Measurements from ENCODE around the gene MAP3K9.

The MAP3K9 gene

DNA sequence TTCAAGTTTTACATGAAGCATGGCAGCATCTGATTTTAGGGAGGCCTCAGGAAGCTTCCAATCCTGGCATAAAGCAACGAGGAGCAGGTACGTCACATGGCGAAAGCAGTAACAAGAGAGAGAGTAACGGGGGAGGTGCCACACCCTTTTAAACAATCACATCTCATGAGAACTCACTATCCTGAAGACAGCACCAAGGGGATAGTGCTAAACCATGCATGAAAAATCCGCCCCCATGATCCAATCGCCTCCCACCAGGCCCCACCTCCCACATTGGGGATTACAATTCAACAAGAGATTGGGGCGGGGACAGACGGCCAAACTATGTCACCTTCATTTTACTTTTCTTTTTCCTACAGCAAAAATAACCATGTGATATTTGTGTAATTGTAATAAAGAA lies 7.2 kb upstream of the MAP3K9 start:
- no peak for DNase-seq

- DNase-seq, result no peak
These were observed 5.2 kb upstream of the MAP3K9 start for GRCh38 chr14:70814466-70814865.

- no peak for DNase-seq
These were observed 3.0 kb upstream of the MAP3K9 start for GRCh38 chr14:70812124-70812818.

GRCh38 chr14:70811578-70811977 lies 2.3 kb upstream of the MAP3K9 start:
- no peak for DNase-seq

GRCh38 chr14:70811050-70811449 lies 1.7 kb upstream of the MAP3K9 start:
- DNase-seq, result no peak

GRCh38 chr14:70810621-70811020 lies 1.3 kb upstream of the MAP3K9 start:
- no peak for DNase-seq

GRCh38 chr14:70808416-70809224 lies 693 bp downstream of the MAP3K9 start:
- no peak for DNase-seq

- peak; percentile 72 for DNase-seq
These were observed 1.4 kb downstream of the MAP3K9 start for GRCh38 chr14:70807898-70808415.

DNA sequence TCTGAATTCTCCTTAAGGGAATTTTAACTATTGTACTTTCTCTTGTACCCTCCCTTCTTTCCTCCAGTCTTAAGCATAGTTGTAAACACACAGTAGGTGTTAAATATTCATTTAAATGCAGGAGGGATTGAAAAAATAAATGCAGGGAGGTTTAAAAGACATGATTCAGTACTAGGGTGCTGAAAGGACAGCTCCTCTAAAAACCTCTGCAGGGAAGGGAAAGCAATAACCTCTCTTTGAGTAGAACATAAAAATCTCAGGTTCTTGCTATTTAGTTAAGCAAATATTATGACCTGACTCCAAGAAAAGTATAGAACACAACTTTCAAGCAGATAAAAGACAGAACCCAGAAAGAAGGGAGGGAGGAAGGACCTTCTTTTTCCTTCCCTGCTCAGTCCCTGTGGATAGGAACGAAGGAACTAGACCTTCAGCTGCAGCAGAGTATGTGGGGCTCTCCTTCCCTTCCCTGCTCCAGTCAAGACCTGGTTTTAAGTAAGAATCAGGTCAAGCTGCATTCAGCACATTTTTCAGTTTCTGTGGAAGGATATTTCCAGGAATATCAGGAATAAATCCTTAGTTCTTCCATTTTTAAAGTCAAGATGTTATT lies 4.7 kb downstream of the MAP3K9 start:
- DNase-seq, result no peak

DNA sequence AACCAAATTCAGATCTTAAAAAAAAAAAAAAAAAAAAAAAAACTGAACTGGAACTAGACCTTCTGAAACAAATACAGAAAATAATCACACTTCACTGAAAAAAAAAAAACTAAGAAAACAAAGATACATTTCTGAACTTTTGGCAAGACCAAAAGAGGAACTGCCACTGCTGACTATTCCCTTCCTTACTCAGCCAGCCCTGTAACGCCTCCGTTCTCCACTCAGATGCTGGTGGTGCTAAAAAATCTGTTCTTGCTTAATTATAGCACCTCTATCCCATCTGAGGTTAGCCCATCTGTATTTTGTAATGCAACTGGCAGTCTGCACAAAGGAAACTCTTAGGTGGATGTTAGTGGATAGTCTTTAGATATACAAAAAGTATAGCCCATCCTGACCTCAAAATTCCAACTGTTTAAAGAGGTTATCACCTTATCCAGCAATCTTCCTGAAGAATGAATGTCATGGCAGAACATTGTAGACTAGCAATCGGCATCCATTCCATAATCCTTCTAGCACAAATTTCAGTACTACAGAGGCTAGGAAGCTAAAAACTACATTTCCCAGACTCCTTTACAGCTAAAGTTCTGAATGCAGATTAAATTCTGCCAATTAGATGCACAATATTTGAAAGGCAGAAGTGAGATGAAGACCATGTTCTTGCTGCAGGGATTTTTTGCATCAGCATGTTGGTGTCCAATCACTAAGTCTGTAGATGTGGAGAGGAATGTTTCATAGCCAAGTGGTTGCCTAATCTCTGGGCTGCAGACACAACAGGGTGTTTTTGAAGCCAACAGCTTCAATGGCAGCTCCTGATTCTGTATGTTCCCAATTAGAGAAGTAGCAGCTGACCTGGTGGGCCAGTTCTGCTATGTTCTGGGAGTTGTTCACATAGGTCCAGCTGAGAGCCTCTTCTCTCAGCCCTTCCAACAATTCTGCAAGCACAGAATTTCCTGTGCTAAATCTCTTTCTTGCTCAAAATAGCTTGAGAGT lies 5.7 kb downstream of the MAP3K9 start:
- no peak for DNase-seq

GRCh38 chr14:70802379-70802778 lies 6.9 kb downstream of the MAP3K9 start:
- no peak for DNase-seq

GRCh38 chr14:70801836-70802235 lies 7.5 kb downstream of the MAP3K9 start:
- no peak for DNase-seq

GRCh38 chr14:70796551-70796950 lies 12.8 kb downstream of the MAP3K9 start:
- no peak for DNase-seq

DNA sequence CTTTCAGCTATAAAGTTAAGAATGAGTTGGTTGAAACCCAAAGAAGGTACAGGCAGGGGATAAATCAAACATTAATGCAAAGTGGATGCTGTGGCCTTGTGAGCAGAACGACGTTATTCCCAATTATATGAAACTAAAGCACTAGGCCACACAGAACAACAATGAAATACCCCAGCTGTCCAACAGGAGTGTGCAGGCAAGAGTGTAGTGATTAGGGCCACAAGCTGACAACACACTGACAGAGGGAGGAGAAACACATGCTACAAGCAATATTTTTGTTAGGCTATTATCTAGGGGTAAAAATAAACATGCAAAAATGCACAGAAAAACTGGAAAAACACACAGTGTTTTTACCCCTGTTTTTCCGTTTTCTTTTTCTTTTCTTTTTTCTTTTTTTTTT lies 15.0 kb downstream of the MAP3K9 start:
- no peak for DNase-seq

DNA sequence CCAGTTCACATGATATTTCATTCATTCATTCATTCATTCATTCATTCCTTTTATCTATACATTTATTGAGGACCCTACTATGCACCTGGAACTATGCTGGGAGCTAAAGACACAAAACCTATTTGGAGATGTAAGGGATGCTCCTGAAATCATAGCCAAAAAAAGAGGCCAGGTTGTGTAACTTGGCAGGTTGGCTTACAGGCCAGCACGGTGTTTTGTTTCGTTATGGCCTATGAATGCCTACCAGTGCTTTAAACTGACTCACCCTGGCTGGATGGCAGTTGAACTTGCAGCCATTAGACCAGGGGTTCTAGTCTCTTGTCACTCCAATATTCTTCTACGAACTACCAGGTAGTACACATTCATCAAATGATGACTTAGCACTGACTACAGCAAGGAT lies 15.7 kb downstream of the MAP3K9 start:
- no peak for DNase-seq

DNA sequence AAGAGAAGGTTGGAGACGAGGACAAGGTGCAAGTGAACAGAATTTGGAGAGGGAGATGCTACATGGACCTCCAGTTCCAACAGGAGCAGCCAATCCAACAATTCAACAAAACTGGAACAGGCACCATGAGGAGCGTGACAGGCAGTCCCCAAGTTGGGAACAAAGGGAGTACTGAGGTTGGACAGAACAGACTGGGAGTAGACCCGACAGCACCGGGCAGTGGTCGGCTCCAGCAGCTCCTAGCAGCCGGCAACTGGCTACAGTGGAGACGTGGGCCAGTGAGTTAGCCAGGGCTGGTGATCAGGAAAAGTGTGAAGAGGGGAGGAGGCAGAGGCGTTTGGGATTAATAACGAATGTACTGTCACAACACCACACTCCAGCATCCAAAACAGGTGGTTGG lies 16.4 kb downstream of the MAP3K9 start:
- no peak for DNase-seq

GRCh38 chr14:70791971-70792370 lies 17.3 kb downstream of the MAP3K9 start:
- DNase-seq, result no peak

GRCh38 chr14:70789961-70790360 lies 19.4 kb downstream of the MAP3K9 start:
- no peak for DNase-seq

- DNase-seq, result no peak
These were observed 20.0 kb downstream of the MAP3K9 start for GRCh38 chr14:70789361-70789760.

GRCh38 chr14:70788898-70789297 lies 20.4 kb downstream of the MAP3K9 start:
- DNase-seq, result no peak

GRCh38 chr14:70785556-70785955 lies 23.8 kb downstream of the MAP3K9 start:
- no peak for DNase-seq

DNA sequence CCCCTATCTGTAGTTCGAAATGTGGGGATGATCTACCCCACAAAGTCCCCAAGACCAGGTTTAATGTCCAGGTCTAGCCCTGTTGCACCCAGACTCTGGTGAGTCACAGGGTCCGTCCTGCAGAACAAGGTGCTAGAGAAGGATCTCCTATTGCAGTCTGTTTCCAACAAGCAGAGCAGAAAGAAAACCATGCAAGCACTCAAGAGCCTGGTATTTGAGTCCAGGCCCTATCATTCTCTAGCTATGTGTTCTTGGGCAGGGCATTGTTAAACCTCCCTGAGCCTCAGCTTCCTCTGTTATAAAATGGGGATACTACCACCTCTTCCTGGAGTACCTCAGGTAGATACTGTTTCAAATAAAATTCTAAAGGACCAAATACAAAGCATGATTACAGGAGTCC lies 24.4 kb downstream of the MAP3K9 start:
- DNase-seq, result no peak

DNA sequence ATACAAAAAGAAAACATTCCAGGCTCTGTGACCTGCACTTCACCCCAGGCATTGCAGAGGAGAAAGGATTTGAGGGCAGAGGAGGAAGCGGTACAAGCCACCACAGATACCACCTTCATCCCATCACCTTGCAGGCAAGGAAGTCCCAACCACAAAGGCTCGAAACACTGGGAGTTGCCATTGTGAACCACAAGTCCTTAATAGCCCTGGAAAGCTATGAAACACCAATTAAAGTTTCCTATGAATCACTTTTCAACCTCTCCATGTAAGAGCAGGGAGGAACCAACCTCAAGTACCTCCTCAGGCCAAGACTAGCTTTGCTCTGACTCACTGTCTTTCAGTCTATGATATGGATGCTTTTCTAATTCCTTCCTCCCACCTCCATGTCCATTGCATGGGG lies 27.0 kb downstream of the MAP3K9 start:
- DNase-seq, result peak; percentile 8
